ENCODE results near the gene SLC5A10. TPM values are rescaled to one million over a fixed set of nuclear protein-coding genes. Genes with fewer than 3 reads are reported as not detected.
A peak's percentile ranks its signal among the peaks of the same experiment; 100 is the strongest.

The SLC5A10 gene
- total RNA-seq, 1 donor from 2014 or later, result not detected

DNA sequence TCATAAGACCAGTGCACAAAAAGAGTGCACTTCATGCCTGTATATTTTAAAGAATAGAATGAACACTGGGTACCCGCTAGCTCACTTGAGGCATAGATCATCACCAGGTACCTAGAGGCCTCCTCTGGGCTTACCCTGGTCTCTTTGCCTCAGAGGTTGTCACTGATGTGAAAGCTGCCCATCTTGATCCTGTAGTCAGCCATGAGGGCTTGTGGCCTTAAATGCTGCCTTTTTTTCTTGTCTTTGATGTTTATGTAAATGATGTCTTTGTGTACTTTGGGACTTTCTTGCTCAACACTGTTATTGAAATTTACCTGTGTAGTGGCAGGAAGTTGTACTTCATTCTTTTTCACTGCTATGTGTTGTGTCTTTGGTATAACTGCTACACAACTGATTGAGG, 26.8 kb upstream of the SLC5A10 start:
- no peak for DNase-seq (ENCODE audit: low spot score)
- H3K4me1 Mint-ChIP-seq (ENCODE audit: low read depth), result peaks cover 34% of the 10 kb centered on the region
- peak overlapping the region; percentile 7 for H3K27ac Mint-ChIP-seq
- intact Hi-C loops (cut with micrococcal nuclease), result no loop called here
- no peaks in the 10 kb centered on the region for H3K9me3 Mint-ChIP-seq
- H3K36me3 Mint-ChIP-seq (ENCODE audit: low read depth), result peaks cover 46% of the 10 kb centered on the region
- H3K4me3 Mint-ChIP-seq (ENCODE audit: low read depth), result no peak overlapping the region
- no peaks in the 10 kb centered on the region for H3K27me3 Mint-ChIP-seq (ENCODE audit: low read depth)

GRCh38 chr17:18928628-18929125, 23.3 kb upstream of the SLC5A10 start:
- intact Hi-C loops (cut with micrococcal nuclease), result no loop called here
- H3K4me3 Mint-ChIP-seq (ENCODE audit: low read depth), result no peak overlapping the region
- DNase-seq (ENCODE audit: low spot score), result no peak
- H3K9me3 Mint-ChIP-seq, result no peaks in the 10 kb centered on the region
- H3K27ac Mint-ChIP-seq, result no peak overlapping the region
- H3K27me3 Mint-ChIP-seq (ENCODE audit: low read depth), result no peaks in the 10 kb centered on the region
- peaks cover 30% of the 10 kb centered on the region for H3K4me1 Mint-ChIP-seq (ENCODE audit: low read depth)
- H3K36me3 Mint-ChIP-seq (ENCODE audit: low read depth), result peaks cover 61% of the 10 kb centered on the region

GRCh38 chr17:18932360-18933055, 19.5 kb upstream of the SLC5A10 start:
- no peak for DNase-seq (ENCODE audit: low spot score)
- intact Hi-C loops (cut with micrococcal nuclease), result no loop called here
- peak overlapping the region; percentile 18 for H3K27ac Mint-ChIP-seq

DNA sequence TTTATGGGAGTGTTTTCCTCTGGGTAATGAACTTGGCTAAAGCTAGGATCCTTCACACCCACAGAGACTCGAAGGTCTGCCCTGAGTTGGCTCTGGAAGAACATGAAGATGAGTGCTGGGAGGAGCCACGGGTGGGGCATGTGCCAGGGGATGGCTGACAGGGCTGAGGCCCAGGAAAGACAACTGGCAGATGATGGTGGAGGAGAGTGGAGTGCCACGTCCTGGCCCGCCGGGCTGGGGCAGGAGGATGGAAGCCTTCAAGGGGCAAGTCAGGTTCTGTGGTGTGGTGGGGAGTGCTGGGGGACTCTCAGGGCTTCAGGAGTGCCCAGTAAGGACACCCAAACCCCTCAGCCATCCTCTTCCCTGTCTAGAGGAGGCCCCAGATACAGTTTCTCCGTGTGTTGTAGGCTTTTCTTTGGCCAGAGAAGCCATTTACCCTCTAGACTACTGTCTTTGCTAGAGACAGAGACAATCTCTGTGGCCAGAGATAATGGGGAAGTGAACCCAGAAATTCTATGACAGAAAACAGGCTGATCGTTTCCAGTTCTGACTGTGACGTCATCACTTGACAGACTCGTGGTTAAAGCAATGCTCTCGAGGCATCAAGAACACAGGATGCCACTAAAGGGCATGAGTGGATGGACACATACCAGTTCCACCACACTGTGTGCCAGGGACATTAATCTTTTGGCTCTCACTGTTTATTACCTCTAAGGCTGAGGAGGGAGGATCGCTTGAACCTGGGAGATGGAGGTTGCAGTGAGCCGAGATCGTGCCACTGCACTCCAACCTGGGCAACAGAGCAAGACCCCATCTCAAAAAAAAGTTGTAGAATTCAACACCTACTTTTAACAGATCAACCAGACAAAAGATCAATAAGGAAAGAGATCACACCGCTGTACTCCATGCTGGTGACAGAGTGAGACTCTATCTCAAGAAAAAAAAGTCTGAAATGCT, 18.6 kb upstream of the SLC5A10 start:
- Mint-ChIP-seq H3K36me3 (ENCODE audit: low read depth) (peaks cover 42% of the 10 kb centered on the region), H3K9me3 (no peaks in the 10 kb centered on the region), H3K27me3 (ENCODE audit: low read depth) (peaks cover 4% of the 10 kb centered on the region), H3K4me1 (ENCODE audit: low read depth) (peaks cover 20% of the 10 kb centered on the region), H3K27ac (peak overlapping the region; percentile 38), H3K4me3 (ENCODE audit: low read depth) (no peak overlapping the region)
- no peak for DNase-seq (ENCODE audit: low spot score)
- intact Hi-C loops (cut with micrococcal nuclease), result no loop called here

More at GRCh38 chr17:18932360-18933055, 19.5 kb upstream of the SLC5A10 start:
- Mint-ChIP-seq H3K36me3 (ENCODE audit: low read depth) (peaks cover 45% of the 10 kb centered on the region), H3K9me3 (no peaks in the 10 kb centered on the region), H3K4me1 (ENCODE audit: low read depth) (peaks cover 20% of the 10 kb centered on the region), H3K27me3 (ENCODE audit: low read depth) (peaks cover 4% of the 10 kb centered on the region), H3K4me3 (ENCODE audit: low read depth) (no peak overlapping the region)

- Mint-ChIP-seq H3K4me3 (ENCODE audit: low read depth) (no peak overlapping the region), H3K27me3 (ENCODE audit: low read depth) (peaks cover 19% of the 10 kb centered on the region), H3K27ac (no peak overlapping the region), H3K9me3 (no peaks in the 10 kb centered on the region), H3K36me3 (ENCODE audit: low read depth) (peaks cover 8% of the 10 kb centered on the region), H3K4me1 (ENCODE audit: low read depth) (peaks cover 10% of the 10 kb centered on the region)
- intact Hi-C loops (cut with micrococcal nuclease), result no loop called here
- no peak for DNase-seq (ENCODE audit: low spot score)
Observed at GRCh38 chr17:18937981-18938691, 13.8 kb upstream of the SLC5A10 start.

DNA sequence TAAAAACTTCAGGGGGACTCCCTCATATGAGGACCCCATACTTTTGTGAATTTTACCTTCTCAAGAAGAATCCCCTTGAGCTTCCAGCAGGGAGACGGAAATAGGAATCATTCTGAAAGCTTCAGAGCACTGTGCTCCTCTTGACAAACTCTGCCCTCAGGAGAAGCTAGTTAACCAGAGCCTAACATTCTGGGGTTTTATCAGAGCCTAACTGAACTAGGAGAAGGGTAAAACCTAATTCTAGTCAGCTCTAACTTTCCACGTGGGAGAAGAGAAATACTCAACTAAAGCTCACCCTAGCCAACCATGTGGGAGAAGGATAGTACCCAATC, 13.3 kb upstream of the SLC5A10 start:
- Mint-ChIP-seq H3K4me3 (ENCODE audit: low read depth) (no peak overlapping the region), H3K9me3 (no peaks in the 10 kb centered on the region), H3K27ac (no peak overlapping the region), H3K36me3 (ENCODE audit: low read depth) (peaks cover 2% of the 10 kb centered on the region), H3K4me1 (ENCODE audit: low read depth) (peaks cover 6% of the 10 kb centered on the region), H3K27me3 (ENCODE audit: low read depth) (peaks cover 21% of the 10 kb centered on the region)
- intact Hi-C loops (cut with micrococcal nuclease), result no loop called here
- no peak for DNase-seq (ENCODE audit: low spot score)

DNA sequence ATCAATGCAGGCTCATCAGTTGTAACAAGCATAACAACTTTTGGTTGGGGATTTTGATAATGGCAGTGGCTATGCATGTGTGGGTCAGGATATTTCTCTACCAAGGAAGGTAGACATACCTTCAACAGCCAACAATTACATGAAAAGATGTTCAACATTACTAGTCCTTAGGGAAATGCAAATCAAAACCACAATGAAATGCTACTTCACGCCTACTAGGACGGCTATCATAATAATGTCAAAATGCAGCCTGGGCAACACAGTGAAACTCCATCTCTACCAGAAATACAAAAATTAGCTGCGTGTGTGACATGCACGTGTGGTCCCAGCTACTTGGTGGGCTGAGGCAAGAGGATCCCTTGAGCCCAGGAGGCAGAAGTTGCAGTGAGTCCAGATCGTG, 7.3 kb upstream of the SLC5A10 start:
- Mint-ChIP-seq H3K36me3 (ENCODE audit: low read depth) (no peaks in the 10 kb centered on the region), H3K4me1 (ENCODE audit: low read depth) (peaks cover 4% of the 10 kb centered on the region), H3K4me3 (ENCODE audit: low read depth) (no peak overlapping the region), H3K9me3 (no peaks in the 10 kb centered on the region), H3K27ac (no peak overlapping the region), H3K27me3 (ENCODE audit: low read depth) (peaks cover 38% of the 10 kb centered on the region)
- DNase-seq (ENCODE audit: low spot score), result no peak
- intact Hi-C loops (cut with micrococcal nuclease), result no loop called here

GRCh38 chr17:18946536-18946935, 5.4 kb upstream of the SLC5A10 start:
- Mint-ChIP-seq H3K4me3 (ENCODE audit: low read depth) (no peak overlapping the region), H3K4me1 (ENCODE audit: low read depth) (no peaks in the 10 kb centered on the region), H3K9me3 (no peaks in the 10 kb centered on the region), H3K36me3 (ENCODE audit: low read depth) (no peaks in the 10 kb centered on the region), H3K27me3 (ENCODE audit: low read depth) (peaks cover 38% of the 10 kb centered on the region), H3K27ac (no peak overlapping the region)
- intact Hi-C loops (cut with micrococcal nuclease), result no loop called here
- no peak for DNase-seq (ENCODE audit: low spot score)

GRCh38 chr17:18947866-18948265, 4.1 kb upstream of the SLC5A10 start:
- Mint-ChIP-seq H3K27ac (no peak overlapping the region), H3K36me3 (ENCODE audit: low read depth) (no peaks in the 10 kb centered on the region), H3K27me3 (ENCODE audit: low read depth) (peaks cover 33% of the 10 kb centered on the region), H3K4me1 (ENCODE audit: low read depth) (no peaks in the 10 kb centered on the region), H3K4me3 (ENCODE audit: low read depth) (no peak overlapping the region), H3K9me3 (no peaks in the 10 kb centered on the region)
- no peak for DNase-seq (ENCODE audit: low spot score)
- intact Hi-C loops (cut with micrococcal nuclease), result no loop called here

DNA sequence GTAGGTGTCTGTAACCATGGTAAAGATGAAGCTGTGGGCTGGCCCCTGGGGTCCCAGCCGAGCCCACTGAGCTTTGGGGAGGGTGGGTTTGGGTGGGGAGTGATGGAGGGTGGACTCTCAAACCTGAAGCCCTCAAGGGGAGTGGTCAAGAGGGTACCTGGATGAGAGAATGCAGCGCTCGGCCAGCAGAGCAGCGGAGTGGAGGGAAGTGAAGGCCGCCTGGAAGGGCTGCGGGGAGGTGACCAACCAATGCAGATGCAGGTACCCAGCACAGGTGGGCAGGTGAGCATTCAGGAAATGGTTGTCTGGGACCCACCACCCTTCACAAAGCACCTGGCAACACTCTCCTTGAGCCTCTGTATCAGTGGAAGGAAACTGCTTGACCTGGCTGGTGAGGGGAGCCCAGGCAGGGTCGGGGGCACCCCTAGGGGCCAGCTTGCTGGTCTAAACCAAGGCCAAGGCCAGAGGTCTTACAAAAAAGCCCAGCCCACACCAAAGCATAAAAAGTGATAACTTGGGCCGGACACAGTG, 3.4 kb upstream of the SLC5A10 start:
- no peak for DNase-seq (ENCODE audit: low spot score)
- intact Hi-C loops (cut with micrococcal nuclease), result no loop called here
- no peaks in the 10 kb centered on the region for H3K36me3 Mint-ChIP-seq (ENCODE audit: low read depth)
- no peaks in the 10 kb centered on the region for H3K9me3 Mint-ChIP-seq
- no peak overlapping the region for H3K4me3 Mint-ChIP-seq (ENCODE audit: low read depth)
- H3K27me3 Mint-ChIP-seq (ENCODE audit: low read depth), result peaks cover 29% of the 10 kb centered on the region
- no peak overlapping the region for H3K27ac Mint-ChIP-seq
- no peaks in the 10 kb centered on the region for H3K4me1 Mint-ChIP-seq (ENCODE audit: low read depth)

DNA sequence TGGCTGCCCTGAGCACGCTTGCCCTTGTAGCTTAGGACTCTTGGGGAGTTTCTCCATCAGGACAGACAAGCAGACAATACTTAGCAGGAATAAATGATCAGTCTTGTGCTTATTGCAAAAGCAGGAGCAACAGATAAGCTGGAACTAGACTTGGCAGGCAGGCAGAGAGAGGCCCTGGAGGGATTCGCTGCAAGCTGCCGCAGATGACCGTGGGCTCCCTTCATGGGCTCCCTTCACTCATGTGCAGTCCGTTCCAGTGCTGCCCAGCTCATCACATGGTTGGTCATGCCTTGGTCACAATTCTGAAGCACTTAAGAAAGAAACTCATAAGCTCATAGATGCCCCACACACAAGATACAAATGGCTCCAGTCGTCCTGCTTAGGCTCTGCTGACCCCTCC, 2.4 kb upstream of the SLC5A10 start:
- Mint-ChIP-seq H3K9me3 (no peaks in the 10 kb centered on the region), H3K27ac (no peak overlapping the region), H3K36me3 (ENCODE audit: low read depth) (no peaks in the 10 kb centered on the region), H3K4me1 (ENCODE audit: low read depth) (peaks cover 5% of the 10 kb centered on the region), H3K4me3 (ENCODE audit: low read depth) (no peak overlapping the region), H3K27me3 (ENCODE audit: low read depth) (peaks cover 23% of the 10 kb centered on the region)
- DNase-seq (ENCODE audit: low spot score), result no peak
- intact Hi-C loops (cut with micrococcal nuclease), result no loop called here

DNA sequence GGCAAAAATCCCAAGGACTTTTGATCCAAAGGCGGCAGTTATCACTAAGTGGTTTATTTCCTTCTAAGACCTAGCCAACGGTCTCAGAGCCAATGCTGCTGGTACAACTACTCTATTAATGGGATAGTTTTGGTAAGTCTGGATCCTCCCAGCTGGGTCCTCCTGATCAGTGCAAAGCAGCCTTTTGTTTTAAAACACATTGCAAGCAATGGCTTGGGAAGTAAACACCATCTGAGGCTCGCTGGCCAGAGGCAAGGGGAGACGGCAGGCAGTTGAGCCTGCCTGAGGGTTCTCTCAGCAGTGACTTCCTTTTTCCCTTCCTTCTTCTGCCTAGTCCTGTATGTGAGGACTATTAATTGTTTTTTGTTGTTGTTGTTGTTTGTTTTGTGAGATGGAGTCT, 1.6 kb upstream of the SLC5A10 start:
- Mint-ChIP-seq H3K4me3 (ENCODE audit: low read depth) (no peak overlapping the region), H3K36me3 (ENCODE audit: low read depth) (no peaks in the 10 kb centered on the region), H3K27ac (no peak overlapping the region), H3K4me1 (ENCODE audit: low read depth) (peaks cover 8% of the 10 kb centered on the region), H3K9me3 (no peaks in the 10 kb centered on the region), H3K27me3 (ENCODE audit: low read depth) (peaks cover 18% of the 10 kb centered on the region)
- intact Hi-C loops (cut with micrococcal nuclease), result no loop called here
- DNase-seq (ENCODE audit: low spot score), result no peak
